Measurements from ENCODE around the gene SP5. TPM values are rescaled to one million over a fixed set of nuclear protein-coding genes. Genes with fewer than 3 reads are reported as not detected.

Gene SP5
- total RNA-seq, 1 experiment from 2014 or later: 0.64 TPM

GRCh38 chr2:170717599-170717963 is 2.4 kb downstream of the SP5 start:
- no peak for DNase-seq (ENCODE audit: low read depth, low spot score)
- no peak overlapping the region for H3K27ac ChIP-seq (ENCODE audit: low read length)
- in situ Hi-C loops (cut with HindIII; ENCODE audit: low pct_unique_long_range_greater_than_20kb, low sequenced_read_pairs) (no loop called here), intact Hi-C loops (cut with micrococcal nuclease; ENCODE audit: unreplicated experiment) (loop anchor here (10.0 kb wide), 1 partner anchor 97 kb away; the partner anchor contains the start of gene GAD1)
- peaks cover 8% of the 10 kb centered on the region for H3K27me3 ChIP-seq (ENCODE audit: control insufficient read depth, insufficient read depth, low read length)
- no peak for ATAC-seq
- no peak overlapping the region for H3K4me3 ChIP-seq (ENCODE audit: low read depth in 2 of 2, low read length in 2 of 2)
- H3K4me1 ChIP-seq (ENCODE audit: control insufficient read depth, insufficient read depth, low read length): peaks cover 5% of the 10 kb centered on the region
- H3K9me3 ChIP-seq (ENCODE audit: control insufficient read depth, insufficient read depth, low read depth, low read length): no peaks in the 10 kb centered on the region
- ChIA-PET POLR2A (no interaction called here), CTCF (no interaction called here)
- TF ChIP-seq POLR2AphosphoS5 (IDR thresholded peaks at IDR 0.05; ENCODE audit: low read depth, low read length) (no peak), REST (IDR thresholded peaks at IDR 0.05; ENCODE audit: insufficient read depth in 1 of 2, low read depth in 2 of 2, low read length in 1 of 2) (no peak), CTCF (IDR thresholded peaks at IDR 0.05) (no peak), SIN3A (IDR thresholded peaks at IDR 0.05; ENCODE audit: borderline replicate concordance, insufficient read depth, low read depth, low read length) (no peak), TCF7L2 (IDR thresholded peaks at IDR 0.05; ENCODE audit: low read depth, low read length) (no peak)
- no peaks in the 10 kb centered on the region; the same call in 1 of the 2 replicates for H3K36me3 ChIP-seq (ENCODE audit: control insufficient read depth, insufficient read depth, low read length)
- no TSS peak for BruUV-seq (replicated peaks)

- DNase-seq (ENCODE audit: low read depth, low spot score) (no peak), ATAC-seq (no peak)
- Histone ChIP-seq H3K36me3 (ENCODE audit: control insufficient read depth, insufficient read depth, low read length) (no peaks in the 10 kb centered on the region), H3K4me3 (ENCODE audit: low read depth in 2 of 2, low read length in 2 of 2) (no peak overlapping the region), H3K9me3 (ENCODE audit: control insufficient read depth, insufficient read depth, low read depth, low read length) (no peaks in the 10 kb centered on the region), H3K27ac (ENCODE audit: low read length) (no peak overlapping the region), H3K27me3 (ENCODE audit: control insufficient read depth, insufficient read depth, low read length) (peaks cover 4% of the 10 kb centered on the region), H3K4me1 (ENCODE audit: control insufficient read depth, insufficient read depth, low read length) (peaks cover 4% of the 10 kb centered on the region; the same call in 1 of the 2 replicates)
- TF ChIP-seq SIN3A (IDR thresholded peaks at IDR 0.05; ENCODE audit: borderline replicate concordance, insufficient read depth, low read depth, low read length): no peak
- no peak for TF ChIP-seq POLR2AphosphoS5 (IDR thresholded peaks at IDR 0.05; ENCODE audit: low read depth, low read length)
- no peak for TF ChIP-seq CTCF (IDR thresholded peaks at IDR 0.05)
- no peak for TF ChIP-seq TCF7L2 (IDR thresholded peaks at IDR 0.05; ENCODE audit: low read depth, low read length)
- no peak for TF ChIP-seq REST (IDR thresholded peaks at IDR 0.05; ENCODE audit: insufficient read depth in 1 of 2, low read depth in 2 of 2, low read length in 1 of 2)
- intact Hi-C loops (cut with micrococcal nuclease; ENCODE audit: unreplicated experiment): loop anchor here (10.0 kb wide), 1 partner anchor 97 kb away; the partner anchor contains the start of gene GAD1
- BruUV-seq (replicated peaks): no TSS peak
- ChIA-PET POLR2A (no interaction called here), CTCF (no interaction called here)
- in situ Hi-C loops (cut with HindIII; ENCODE audit: low pct_unique_long_range_greater_than_20kb, low sequenced_read_pairs): no loop called here
Observed at GRCh38 chr2:170717991-170718589, 3.0 kb downstream of the SP5 start.

Data from Panc1 (cell line).